ENCODE results near the gene LMBRD2.
"Not testable (repeated sequence)": the region's sequence is repeated elsewhere in the genome, so short reads cannot be mapped to it uniquely, and the experiment has no call there.

The LMBRD2 gene

GRCh38 chr5:36160617-36161016 lies 8.9 kb upstream of the LMBRD2 start:
- DNase-seq: no peak

GRCh38 chr5:36158144-36158543 lies 6.5 kb upstream of the LMBRD2 start:
- no peak for DNase-seq

- no peak for DNase-seq
These were observed 4.9 kb upstream of the LMBRD2 start for GRCh38 chr5:36156619-36157018.

- no peak for DNase-seq
These were observed 4.5 kb upstream of the LMBRD2 start for GRCh38 chr5:36156121-36156601.

GRCh38 chr5:36155291-36155690 lies 3.6 kb upstream of the LMBRD2 start:
- DNase-seq: no peak

GRCh38 chr5:36153726-36154125 lies 2.0 kb upstream of the LMBRD2 start:
- no peak for DNase-seq

GRCh38 chr5:36153298-36153677 lies 1.6 kb upstream of the LMBRD2 start:
- no peak for DNase-seq

GRCh38 chr5:36152324-36153297 lies 924 bp upstream of the LMBRD2 start:
- DNase-seq: no peak

- DNase-seq: no peak
These were observed 832 bp downstream of the LMBRD2 start for GRCh38 chr5:36150676-36151433.

- DNase-seq: no peak
These were observed 4.0 kb downstream of the LMBRD2 start for GRCh38 chr5:36147681-36148080.

- DNase-seq: no peak
These were observed 5.3 kb downstream of the LMBRD2 start for GRCh38 chr5:36146390-36146789.

- DNase-seq: no peak
These were observed 6.4 kb downstream of the LMBRD2 start for GRCh38 chr5:36145311-36145710.

GRCh38 chr5:36138900-36139683 lies 12.6 kb downstream of the LMBRD2 start:
- DNase-seq: no peak

- no peak for DNase-seq
These were observed 15.1 kb downstream of the LMBRD2 start for GRCh38 chr5:36136581-36136980.

- no peak for DNase-seq
These were observed 15.7 kb downstream of the LMBRD2 start for GRCh38 chr5:36135988-36136387.

- not testable (repeated sequence) for DNase-seq
These were observed 18.7 kb downstream of the LMBRD2 start for GRCh38 chr5:36133009-36133408.

GRCh38 chr5:36129666-36130065 lies 22.0 kb downstream of the LMBRD2 start:
- DNase-seq: not testable (repeated sequence)

- DNase-seq: no peak
These were observed 22.9 kb downstream of the LMBRD2 start for GRCh38 chr5:36128795-36129194.

- no peak for DNase-seq
These were observed 25.8 kb downstream of the LMBRD2 start for GRCh38 chr5:36125868-36126267.

GRCh38 chr5:36111238-36111637 lies 40.4 kb downstream of the LMBRD2 start:
- DNase-seq: no peak

GRCh38 chr5:36108758-36109460 lies 42.8 kb downstream of the LMBRD2 start:
- DNase-seq: no peak

GRCh38 chr5:36105819-36106218 lies 45.9 kb downstream of the LMBRD2 start:
- DNase-seq: no peak
